HepG2 (cell line): ENCODE data around the gene AKAP9. TPM values are rescaled to one million over a fixed set of nuclear protein-coding genes. Genes with fewer than 3 reads are reported as not detected.
A peak's percentile ranks its signal among the peaks of the same experiment; 100 is the strongest.

Experiments used
- BORCS8-MEF2B ChIP-seq: sonication (generic); formaldehyde crosslinking; IDR thresholded peaks from 2 replicates; pipeline ENCODE4 v1.8.0; 2022; ENCODE audit warnings: mild to moderate bottlenecking, missing genetic modification reagents
- ELF4 ChIP-seq: sonication (generic); formaldehyde crosslinking; IDR thresholded peaks from 2 replicates; pipeline ENCODE4 v1.5.0; 2020; ENCODE audit warnings: missing genetic modification reagents, mild to moderate bottlenecking, moderate library complexity, borderline replicate concordance
- ISX ChIP-seq: sonication (generic); formaldehyde crosslinking; conservative IDR thresholded peaks from 2 replicates; pipeline ENCODE4 v1.5.0; 2020; ENCODE audit warnings: missing genetic modification reagents
- MED13 ChIP-seq: sonication (generic); formaldehyde crosslinking; IDR thresholded peaks from 2 replicates; pipeline ENCODE4 v1.5.0; 2020; ENCODE audit warnings: missing genetic modification reagents
- POLR2AphosphoS2 ChIP-seq: IDR thresholded peaks from 2 replicates; pipeline ENCODE4 v1.6.1; 2011; ENCODE audit warnings: low read depth, low read length, improper control_type of control experiment
- RELA ChIP-seq: sonication (generic); formaldehyde crosslinking; IDR thresholded peaks from 2 replicates; pipeline ENCODE4 v1.4.0; 2020; ENCODE audit warnings: missing genetic modification reagents
- SIN3A ChIP-seq: IDR thresholded peaks from 2 replicates; pipeline ENCODE4 v1.6.1; 2011; ENCODE audit warnings: low read depth, mild to moderate bottlenecking, control low read depth, low read length, borderline replicate concordance
- TEAD3 ChIP-seq: optimal IDR thresholded peaks from 2 replicates; pipeline ENCODE3; 2016; ENCODE audit warnings: borderline replicate concordance
- ZNF337 ChIP-seq: sonication (generic); formaldehyde crosslinking; IDR thresholded peaks from 2 replicates; pipeline ENCODE4 v1.5.1; 2020; ENCODE audit warnings: missing genetic modification reagents, low read depth, mild to moderate bottlenecking, borderline replicate concordance
- ZNF484 ChIP-seq: sonication (generic); formaldehyde crosslinking; IDR thresholded peaks from 2 replicates; pipeline ENCODE4 v1.5.1; 2020; ENCODE audit warnings: mild to moderate bottlenecking, low read depth, missing genetic modification reagents, borderline replicate concordance
- ZNF543 ChIP-seq: sonication (generic); formaldehyde crosslinking; IDR thresholded peaks from 2 replicates; pipeline ENCODE4 v1.4.0; 2020; ENCODE audit warnings: mild to moderate bottlenecking, missing genetic modification reagents
- ZNF570 ChIP-seq: sonication (generic); formaldehyde crosslinking; IDR thresholded peaks from 2 replicates; pipeline ENCODE4 v1.4.0; 2020; ENCODE audit warnings: mild to moderate bottlenecking, missing genetic modification reagents, borderline replicate concordance
- ZNF572 ChIP-seq: sonication (generic); formaldehyde crosslinking; IDR thresholded peaks from 2 replicates; pipeline ENCODE4 v1.5.1; 2020; ENCODE audit warnings: mild to moderate bottlenecking, missing genetic modification reagents
- ZNF678 ChIP-seq: sonication (generic); formaldehyde crosslinking; IDR thresholded peaks from 2 replicates; pipeline ENCODE4 v1.4.0; 2020; ENCODE audit warnings: mild to moderate bottlenecking, missing genetic modification reagents
- polyA plus RNA-seq, 8 experiments: library from polyadenylated mRNA; depleted of rRNA in 3 of 8; stranded (reverse) in 7 of 8; unstranded in 1 of 8; fragments of >200 nt; fragmentation: Illumina TruSeq in 4 of 8; extraction: Trizol in 4 of 8; gene quantifications; 2 replicates each; pipeline versions ENCODE4 v1.2.1 to v1.2.3, GENCODE V29; 2011 to 2016; ENCODE audit warnings: low read depth in 4 of 8, missing spikeins in 1 of 8, mixed read lengths in 1 of 8; ENCODE audit not compliant: insufficient read depth in 1 of 8
- total RNA-seq, 5 experiments: library from RNA; depleted of rRNA; stranded (reverse); fragments of >200 nt; fragmentation: Illumina TruSeq; extraction: Trizol; gene quantifications; 2 replicates each; pipeline ENCODE4 v1.2.3, GENCODE V29; 2016; ENCODE audit warnings: low read depth in 1 of 5
- TF ChIP-seq, protein P1 (sequence below): sonication (generic); formaldehyde crosslinking; IDR thresholded peaks from 2 replicates; pipeline ENCODE4 v1.5.0; 2020; ENCODE audit warnings: missing genetic modification reagents
- TF ChIP-seq, protein P2 (sequence below): sonication (generic); formaldehyde crosslinking; IDR thresholded peaks from 2 replicates; pipeline ENCODE4 v1.5.1; 2020; ENCODE audit warnings: missing genetic modification reagents, mild to moderate bottlenecking, borderline replicate concordance
- TF ChIP-seq, protein P3 (sequence below): sonication (generic); formaldehyde crosslinking; IDR thresholded peaks from 2 replicates; pipeline ENCODE4 v1.5.1; 2020; ENCODE audit warnings: mild to moderate bottlenecking, missing genetic modification reagents, moderate library complexity
- TF ChIP-seq, protein P4 (sequence below): sonication (generic); formaldehyde crosslinking; IDR thresholded peaks from 2 replicates; pipeline ENCODE4 v1.5.1; 2020; ENCODE audit warnings: mild to moderate bottlenecking, moderate library complexity, missing genetic modification reagents

Gene AKAP9
- total and polyA plus RNA-seq, 2 of the 13 experiments (the other 11 are each of a cell fraction or from before 2014, with no cell fraction given), result 27.6 to 33.1 TPM

DNA sequence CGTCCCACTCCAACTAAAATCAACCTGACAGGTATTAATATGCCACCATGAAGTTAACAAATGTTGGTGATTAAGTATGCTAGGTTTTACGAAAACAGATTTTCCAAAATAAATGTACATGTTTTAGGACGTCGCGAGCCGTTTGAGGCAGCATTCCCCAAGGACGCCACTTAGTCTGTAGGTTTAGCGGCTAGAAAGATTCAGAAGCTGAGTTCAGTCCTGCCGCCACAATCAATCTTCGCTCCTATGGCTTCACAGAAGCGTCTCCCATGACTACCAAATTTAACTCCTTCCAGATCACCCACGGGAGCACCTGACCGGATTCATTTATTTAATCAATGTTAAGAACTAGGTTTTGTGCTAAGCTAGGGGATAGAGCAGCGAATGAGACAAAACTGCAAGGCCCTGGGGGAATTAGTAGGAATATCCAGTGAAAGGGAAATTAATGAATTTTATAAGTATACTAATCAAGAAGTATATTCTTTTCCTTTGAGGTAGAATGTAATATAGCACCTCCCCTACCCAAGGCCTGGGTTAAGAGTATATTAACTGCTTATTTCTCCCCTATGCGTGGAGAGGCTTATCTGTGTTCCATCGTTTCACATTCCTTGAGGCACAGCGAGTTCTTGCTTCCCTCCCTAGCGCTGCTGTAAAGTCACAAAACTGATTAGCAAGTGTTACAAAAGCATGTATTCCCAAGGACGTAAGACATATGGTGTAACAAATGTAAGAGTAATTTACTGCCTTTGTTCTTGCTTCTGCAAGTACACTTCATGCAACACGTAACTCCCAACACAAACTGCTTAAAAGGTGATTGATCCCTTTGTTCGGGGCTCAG lies 194.6 kb downstream of the AKAP9 start (continued):
- TF ChIP-seq, protein P1, sequence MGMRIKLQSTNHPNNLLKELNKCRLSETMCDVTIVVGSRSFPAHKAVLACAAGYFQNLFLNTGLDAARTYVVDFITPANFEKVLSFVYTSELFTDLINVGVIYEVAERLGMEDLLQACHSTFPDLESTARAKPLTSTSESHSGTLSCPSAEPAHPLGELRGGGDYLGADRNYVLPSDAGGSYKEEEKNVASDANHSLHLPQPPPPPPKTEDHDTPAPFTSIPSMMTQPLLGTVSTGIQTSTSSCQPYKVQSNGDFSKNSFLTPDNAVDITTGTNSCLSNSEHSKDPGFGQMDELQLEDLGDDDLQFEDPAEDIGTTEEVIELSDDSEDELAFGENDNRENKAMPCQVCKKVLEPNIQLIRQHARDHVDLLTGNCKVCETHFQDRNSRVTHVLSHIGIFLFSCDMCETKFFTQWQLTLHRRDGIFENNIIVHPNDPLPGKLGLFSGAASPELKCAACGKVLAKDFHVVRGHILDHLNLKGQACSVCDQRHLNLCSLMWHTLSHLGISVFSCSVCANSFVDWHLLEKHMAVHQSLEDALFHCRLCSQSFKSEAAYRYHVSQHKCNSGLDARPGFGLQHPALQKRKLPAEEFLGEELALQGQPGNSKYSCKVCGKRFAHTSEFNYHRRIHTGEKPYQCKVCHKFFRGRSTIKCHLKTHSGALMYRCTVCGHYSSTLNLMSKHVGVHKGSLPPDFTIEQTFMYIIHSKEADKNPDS, result no peak
- TF ChIP-seq ZNF678 (CRISPR knock-in tag), result no peak
- TF ChIP-seq BORCS8-MEF2B (CRISPR knock-in tag), result no peak
- TF ChIP-seq, protein P2, sequence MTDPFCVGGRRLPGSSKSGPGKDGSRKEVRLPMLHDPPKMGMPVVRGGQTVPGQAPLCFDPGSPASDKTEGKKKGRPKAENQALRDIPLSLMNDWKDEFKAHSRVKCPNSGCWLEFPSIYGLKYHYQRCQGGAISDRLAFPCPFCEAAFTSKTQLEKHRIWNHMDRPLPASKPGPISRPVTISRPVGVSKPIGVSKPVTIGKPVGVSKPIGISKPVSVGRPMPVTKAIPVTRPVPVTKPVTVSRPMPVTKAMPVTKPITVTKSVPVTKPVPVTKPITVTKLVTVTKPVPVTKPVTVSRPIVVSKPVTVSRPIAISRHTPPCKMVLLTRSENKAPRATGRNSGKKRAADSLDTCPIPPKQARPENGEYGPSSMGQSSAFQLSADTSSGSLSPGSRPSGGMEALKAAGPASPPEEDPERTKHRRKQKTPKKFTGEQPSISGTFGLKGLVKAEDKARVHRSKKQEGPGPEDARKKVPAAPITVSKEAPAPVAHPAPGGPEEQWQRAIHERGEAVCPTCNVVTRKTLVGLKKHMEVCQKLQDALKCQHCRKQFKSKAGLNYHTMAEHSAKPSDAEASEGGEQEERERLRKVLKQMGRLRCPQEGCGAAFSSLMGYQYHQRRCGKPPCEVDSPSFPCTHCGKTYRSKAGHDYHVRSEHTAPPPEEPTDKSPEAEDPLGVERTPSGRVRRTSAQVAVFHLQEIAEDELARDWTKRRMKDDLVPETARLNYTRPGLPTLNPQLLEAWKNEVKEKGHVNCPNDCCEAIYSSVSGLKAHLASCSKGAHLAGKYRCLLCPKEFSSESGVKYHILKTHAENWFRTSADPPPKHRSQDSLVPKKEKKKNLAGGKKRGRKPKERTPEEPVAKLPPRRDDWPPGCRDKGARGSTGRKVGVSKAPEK (CRISPR knock-in tag), result no peak
- TF ChIP-seq ISX, result no peak
- TF ChIP-seq ZNF337 (CRISPR knock-in tag), result no peak
- TF ChIP-seq, protein P3, sequence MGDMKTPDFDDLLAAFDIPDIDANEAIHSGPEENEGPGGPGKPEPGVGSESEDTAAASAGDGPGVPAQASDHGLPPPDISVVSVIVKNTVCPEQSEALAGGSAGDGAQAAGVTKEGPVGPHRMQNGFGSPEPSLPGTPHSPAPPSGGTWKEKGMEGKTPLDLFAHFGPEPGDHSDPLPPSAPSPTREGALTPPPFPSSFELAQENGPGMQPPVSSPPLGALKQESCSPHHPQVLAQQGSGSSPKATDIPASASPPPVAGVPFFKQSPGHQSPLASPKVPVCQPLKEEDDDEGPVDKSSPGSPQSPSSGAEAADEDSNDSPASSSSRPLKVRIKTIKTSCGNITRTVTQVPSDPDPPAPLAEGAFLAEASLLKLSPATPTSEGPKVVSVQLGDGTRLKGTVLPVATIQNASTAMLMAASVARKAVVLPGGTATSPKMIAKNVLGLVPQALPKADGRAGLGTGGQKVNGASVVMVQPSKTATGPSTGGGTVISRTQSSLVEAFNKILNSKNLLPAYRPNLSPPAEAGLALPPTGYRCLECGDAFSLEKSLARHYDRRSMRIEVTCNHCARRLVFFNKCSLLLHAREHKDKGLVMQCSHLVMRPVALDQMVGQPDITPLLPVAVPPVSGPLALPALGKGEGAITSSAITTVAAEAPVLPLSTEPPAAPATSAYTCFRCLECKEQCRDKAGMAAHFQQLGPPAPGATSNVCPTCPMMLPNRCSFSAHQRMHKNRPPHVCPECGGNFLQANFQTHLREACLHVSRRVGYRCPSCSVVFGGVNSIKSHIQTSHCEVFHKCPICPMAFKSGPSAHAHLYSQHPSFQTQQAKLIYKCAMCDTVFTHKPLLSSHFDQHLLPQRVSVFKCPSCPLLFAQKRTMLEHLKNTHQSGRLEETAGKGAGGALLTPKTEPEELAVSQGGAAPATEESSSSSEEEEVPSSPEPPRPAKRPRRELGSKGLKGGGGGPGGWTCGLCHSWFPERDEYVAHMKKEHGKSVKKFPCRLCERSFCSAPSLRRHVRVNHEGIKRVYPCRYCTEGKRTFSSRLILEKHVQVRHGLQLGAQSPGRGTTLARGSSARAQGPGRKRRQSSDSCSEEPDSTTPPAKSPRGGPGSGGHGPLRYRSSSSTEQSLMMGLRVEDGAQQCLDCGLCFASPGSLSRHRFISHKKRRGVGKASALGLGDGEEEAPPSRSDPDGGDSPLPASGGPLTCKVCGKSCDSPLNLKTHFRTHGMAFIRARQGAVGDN, result no peak
- peak; percentile 54 for TF ChIP-seq TEAD3
- no peak for TF ChIP-seq ELF4
- TF ChIP-seq ZNF570 (CRISPR knock-in tag), result no peak
- TF ChIP-seq RELA, result no peak
- TF ChIP-seq, protein P4, sequence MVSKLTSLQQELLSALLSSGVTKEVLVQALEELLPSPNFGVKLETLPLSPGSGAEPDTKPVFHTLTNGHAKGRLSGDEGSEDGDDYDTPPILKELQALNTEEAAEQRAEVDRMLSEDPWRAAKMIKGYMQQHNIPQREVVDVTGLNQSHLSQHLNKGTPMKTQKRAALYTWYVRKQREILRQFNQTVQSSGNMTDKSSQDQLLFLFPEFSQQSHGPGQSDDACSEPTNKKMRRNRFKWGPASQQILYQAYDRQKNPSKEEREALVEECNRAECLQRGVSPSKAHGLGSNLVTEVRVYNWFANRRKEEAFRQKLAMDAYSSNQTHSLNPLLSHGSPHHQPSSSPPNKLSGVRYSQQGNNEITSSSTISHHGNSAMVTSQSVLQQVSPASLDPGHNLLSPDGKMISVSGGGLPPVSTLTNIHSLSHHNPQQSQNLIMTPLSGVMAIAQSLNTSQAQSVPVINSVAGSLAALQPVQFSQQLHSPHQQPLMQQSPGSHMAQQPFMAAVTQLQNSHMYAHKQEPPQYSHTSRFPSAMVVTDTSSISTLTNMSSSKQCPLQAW (CRISPR knock-in tag), result no peak
- no peak for TF ChIP-seq MED13 (CRISPR knock-in tag)
- 0 out of 2 replicates have a peak, but pooled peaks have one; percentile 9 for TF ChIP-seq SIN3A
- TF ChIP-seq POLR2AphosphoS2, result no peak
- TF ChIP-seq ZNF484 (CRISPR knock-in tag), result no peak
- TF ChIP-seq ZNF543 (CRISPR knock-in tag), result 0 out of 2 replicates have a peak, but pooled peaks have one; percentile 14
- no peak for TF ChIP-seq ZNF572
